ENCODE data around the gene POLDIP3.

DNA sequence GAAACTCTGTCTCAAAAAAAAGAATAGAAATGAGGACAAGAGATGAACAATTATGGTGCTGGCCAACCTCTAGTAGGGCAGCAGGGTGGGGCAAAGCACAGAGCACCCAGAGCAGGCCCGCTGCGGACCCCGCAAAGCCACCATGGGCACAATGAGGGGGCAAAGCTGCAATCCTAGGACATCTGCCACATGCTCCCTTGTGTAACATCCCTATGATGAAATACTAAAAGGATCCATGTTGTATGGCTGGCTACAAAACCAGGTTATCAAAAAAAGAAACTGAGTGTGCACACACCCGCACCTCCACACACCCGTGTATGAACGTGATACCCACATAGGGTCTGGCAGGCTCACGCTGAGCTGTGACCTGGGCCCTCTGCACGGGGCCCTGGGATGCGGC is 18.3 kb upstream of the POLDIP3 start:
- TF ChIP-seq CTCF (IDR thresholded peaks at IDR 0.05), result no peak
- no peak for TF ChIP-seq POLR2A (IDR thresholded peaks at IDR 0.05)
